WTC11 (cell line): ENCODE results near the gene LBX1. TPM values are rescaled to one million over a fixed set of nuclear protein-coding genes. Genes with fewer than 3 reads are reported as not detected.

Experiments
- ATAC-seq: fragments of 200-7000 bp; cut with Tn5 transposase; 2 replicates; pipeline ENCODE4 v1.10.0; 2021; ENCODE audit warnings: mild to moderate bottlenecking, moderate library complexity
- CTCF ChIA-PET: fragments of 300-600 bp; sonication (Branson Sonifier 250); formaldehyde crosslinking; loops from one replicate; lab custom pipeline; 2021; ENCODE audit warnings: antibody characterized with exemption; lab: Charles Lee
- POLR2A ChIA-PET: fragments of 350-600 bp; sonication (Branson Sonifier 250); formaldehyde crosslinking; loops from one replicate; lab custom pipeline; 2021; ENCODE audit warnings: antibody characterized with exemption; lab: Charles Lee
- DNase-seq: peaks from one replicate; pipeline ENCODE4 v3.0.0; 2021; ENCODE audit warnings: low spot score
- H3K27ac Mint-ChIP-seq: 2 replicates; pipeline ENCODE4 v1.8.0; 2021; ENCODE audit warnings: mixed read lengths
- H3K27me3 Mint-ChIP-seq: 2 replicates; pipeline ENCODE4 v1.8.0; 2021; ENCODE audit warnings: low read depth, mild to moderate bottlenecking, moderate library complexity, mixed read lengths
- H3K36me3 Mint-ChIP-seq: 2 replicates; pipeline ENCODE4 v1.8.0; 2021; ENCODE audit warnings: mixed read lengths
- H3K4me1 Mint-ChIP-seq: 2 replicates; pipeline ENCODE4 v1.8.0; 2022; ENCODE audit warnings: mixed read lengths
- H3K4me3 Mint-ChIP-seq: 2 replicates; pipeline ENCODE4 v1.8.0; 2021; ENCODE audit warnings: mild to moderate bottlenecking, moderate library complexity, mixed read lengths
- H3K9me3 Mint-ChIP-seq: 2 replicates; pipeline ENCODE4 v1.8.0; 2021; ENCODE audit warnings: mixed read lengths
- CDX4 ChIP-seq: fragments of 250-450 bp; sonication (Bioruptor Pico); IDR thresholded peaks from 2 replicates; pipeline ENCODE4 v1.9.0; 2021; ENCODE audit warnings: moderate library complexity, mild to moderate bottlenecking, inconsistent platforms, borderline replicate concordance
- ELF4 ChIP-seq: sonication (generic); formaldehyde crosslinking; IDR thresholded peaks from 2 replicates; pipeline ENCODE4 v1.8.1; 2022; ENCODE audit warnings: low read depth, mild to moderate bottlenecking, moderate library complexity, missing genetic modification reagents
- GRHL2 ChIP-seq: fragments of 250-450 bp; sonication (Bioruptor Pico); IDR thresholded peaks from 2 replicates; pipeline ENCODE4 v1.8.0; 2022; ENCODE audit warnings: mild to moderate bottlenecking, moderate library complexity; ENCODE audit not compliant: insufficient replicate concordance, severe bottlenecking
- GTF2I ChIP-seq: fragments of 250-450 bp; sonication (Bioruptor Pico); conservative IDR thresholded peaks from 2 replicates; pipeline ENCODE4 v1.4.0; 2021; ENCODE audit warnings: mild to moderate bottlenecking
- JAZF1 ChIP-seq: fragments of 250-450 bp; sonication (Bioruptor Pico); IDR thresholded peaks from 2 replicates; pipeline ENCODE4 v1.9.0; 2021; ENCODE audit warnings: moderate library complexity, mild to moderate bottlenecking, inconsistent platforms
- MYBL2 ChIP-seq: sonication (generic); formaldehyde crosslinking; IDR thresholded peaks from 2 replicates; pipeline ENCODE4 v1.8.1; 2023; ENCODE audit warnings: mild to moderate bottlenecking, moderate library complexity, missing genetic modification reagents
- NFYB ChIP-seq: sonication (generic); formaldehyde crosslinking; conservative IDR thresholded peaks from 2 replicates; pipeline ENCODE4 v1.8.0; 2022; ENCODE audit warnings: low read depth, missing genetic modification reagents
- OVOL2 ChIP-seq: fragments of 250-450 bp; sonication (Bioruptor Pico); IDR thresholded peaks from 2 replicates; pipeline ENCODE4 v1.9.0; 2021; ENCODE audit warnings: mild to moderate bottlenecking, borderline replicate concordance
- PRRX2 ChIP-seq: fragments of 250-450 bp; sonication (Bioruptor Pico); IDR thresholded peaks from 2 replicates; pipeline ENCODE4 v1.8.0; 2021; ENCODE audit warnings: mild to moderate bottlenecking
- SMAD4 ChIP-seq: sonication (generic); formaldehyde crosslinking; IDR thresholded peaks from 2 replicates; pipeline ENCODE4 v1.8.0; 2022; ENCODE audit warnings: mild to moderate bottlenecking, missing genetic modification reagents
- SP1 ChIP-seq: sonication (generic); formaldehyde crosslinking; conservative IDR thresholded peaks from 2 replicates; pipeline ENCODE4 v1.8.1; 2022; ENCODE audit warnings: missing genetic modification reagents
- STAT6 ChIP-seq: sonication (generic); formaldehyde crosslinking; conservative IDR thresholded peaks from 2 replicates; pipeline ENCODE4 v1.8.1; 2023; ENCODE audit warnings: mild to moderate bottlenecking, low read depth, missing genetic modification reagents, moderate library complexity
- USF1 ChIP-seq: sonication (generic); formaldehyde crosslinking; IDR thresholded peaks from 2 replicates; pipeline ENCODE4 v1.8.0; 2022; ENCODE audit warnings: mild to moderate bottlenecking, missing genetic modification reagents
- ZBTB21 ChIP-seq: sonication (generic); formaldehyde crosslinking; IDR thresholded peaks from 2 replicates; pipeline ENCODE4 v1.8.1; 2023; ENCODE audit warnings: mild to moderate bottlenecking, missing genetic modification reagents, borderline replicate concordance
- ZNF138 ChIP-seq: sonication (generic); formaldehyde crosslinking; conservative IDR thresholded peaks from 2 replicates; pipeline ENCODE4 v1.8.1; 2022; ENCODE audit warnings: mild to moderate bottlenecking, moderate library complexity, missing genetic modification reagents
- ZNF232 ChIP-seq: sonication (generic); formaldehyde crosslinking; IDR thresholded peaks from 2 replicates; pipeline ENCODE4 v1.8.0; 2022; ENCODE audit warnings: mild to moderate bottlenecking, missing genetic modification reagents
- ZNF263 ChIP-seq: sonication (generic); formaldehyde crosslinking; IDR thresholded peaks from 2 replicates; pipeline ENCODE4 v1.8.1; 2022; ENCODE audit warnings: low read depth, mild to moderate bottlenecking, moderate library complexity, missing genetic modification reagents
- ZNF317 ChIP-seq: sonication (generic); formaldehyde crosslinking; IDR thresholded peaks from 2 replicates; pipeline ENCODE4 v1.8.1; 2023; ENCODE audit warnings: low read depth, mild to moderate bottlenecking, moderate library complexity, missing genetic modification reagents, borderline replicate concordance
- ZNF425 ChIP-seq: fragments of 250-450 bp; sonication (Bioruptor Pico); conservative IDR thresholded peaks from 2 replicates; pipeline ENCODE4 v1.9.0; 2021; ENCODE audit warnings: mild to moderate bottlenecking
- total RNA-seq: library from RNA; stranded (reverse); gene quantifications from 3 replicates; pipeline ENCODE4 v1.2.3, GENCODE V29; 2021

Gene LBX1
- total RNA-seq, 1 experiment from 2014 or later, result not detected

- TF ChIP-seq SMAD4 (CRISPR knock-in tag) (no peak), ZBTB21 (no peak), ZNF263 (CRISPR knock-in tag) (no peak), ZNF425 (no peak), GRHL2 (CRISPR knock-in tag) (no peak), NFYB (CRISPR knock-in tag) (no peak)
- TF ChIP-seq, all 79 proteins: peak for 0
Observed at GRCh38 chr10:101257491-101257890, 28.2 kb upstream of the LBX1 start (continued).

- H3K36me3 Mint-ChIP-seq, result no peaks in the 10 kb centered on the region
- POLR2A ChIA-PET, result no interaction called here
- CTCF ChIA-PET, result interaction anchor here (1.3 to 1.6 kb wide), 2 partner anchors 18 to 41 kb away, joined by 4 to 7 read pairs; no protein-coding TSS in a partner anchor
- TF ChIP-seq ZBTB21 (no peak), STAT6 (CRISPR knock-in tag) (no peak), ZNF232 (CRISPR knock-in tag) (no peak), GTF2I (CRISPR knock-in tag) (no peak), USF1 (CRISPR knock-in tag) (no peak), PRRX2 (CRISPR knock-in tag) (no peak), ELF4 (CRISPR knock-in tag) (no peak), MYBL2 (CRISPR knock-in tag) (no peak)
- H3K9me3 Mint-ChIP-seq, result peaks cover 5% of the 10 kb centered on the region; the same call in 1 of the 2 replicates
- DNase-seq (no peak), ATAC-seq (no peak)
- no peak overlapping the region for H3K4me3 Mint-ChIP-seq
- H3K27me3 Mint-ChIP-seq, result peaks cover 22% of the 10 kb centered on the region
- peaks cover 28% of the 10 kb centered on the region for H3K4me1 Mint-ChIP-seq
- H3K27ac Mint-ChIP-seq, result no peak overlapping the region
Observed at GRCh38 chr10:101257084-101257483, 27.8 kb upstream of the LBX1 start.

GRCh38 chr10:101256387-101256786 lies 27.1 kb upstream of the LBX1 start:
- H3K27ac Mint-ChIP-seq, result no peak overlapping the region
- H3K27me3 Mint-ChIP-seq, result peaks cover 22% of the 10 kb centered on the region
- peaks cover 21% of the 10 kb centered on the region for H3K4me1 Mint-ChIP-seq
- CTCF ChIA-PET, result interaction anchor here (1.1 to 1.3 kb wide), 2 partner anchors 18 to 32 kb away, joined by 4 read pairs; no protein-coding TSS in a partner anchor
- H3K4me3 Mint-ChIP-seq, result no peak overlapping the region
- POLR2A ChIA-PET, result no interaction called here
- no peaks in the 10 kb centered on the region for H3K36me3 Mint-ChIP-seq
- peaks cover 5% of the 10 kb centered on the region; the same call in 1 of the 2 replicates for H3K9me3 Mint-ChIP-seq
- DNase-seq, result no peak
- ATAC-seq, result no peak
- no peak for TF ChIP-seq ZNF263 (CRISPR knock-in tag)
- no peak for TF ChIP-seq OVOL2 (CRISPR knock-in tag)
- no peak for TF ChIP-seq ZNF317 (CRISPR knock-in tag)
- no peak for TF ChIP-seq JAZF1
- TF ChIP-seq CDX4, result no peak
- TF ChIP-seq SP1 (CRISPR knock-in tag), result no peak
- TF ChIP-seq ZNF138, result no peak
